Activated CD8-positive, alpha-beta memory T cell treated with anti-CD3 and anti-CD28 coated beads, Interleukin-2, amount 50 U/mL, for 24 hours (primary cell): ENCODE data around the gene TMEM214.

Experiments
- DNase-seq: peaks from one replicate; pipeline ENCODE4 v3.0.0-alpha.2; 2020; ENCODE audit errors: extremely low read depth

Gene TMEM214

GRCh38 chr2:27032495-27033252 is at the start of gene TMEM214:
TMEM214 (plus strand) TSS chr2:27032965; CDS start chr2:27033016, 51 bp downstream.
- DNase-seq = peak; percentile 32

- no peak for DNase-seq
These were observed 49.0 kb upstream of the TMEM214 start for GRCh38 chr2:26983746-26984145.

- DNase-seq = no peak
These were observed 47.0 kb upstream of the TMEM214 start for GRCh38 chr2:26985807-26986206.

GRCh38 chr2:26986576-26986975 is 46.2 kb upstream of the TMEM214 start:
- no peak for DNase-seq

GRCh38 chr2:26988058-26988860 is 44.5 kb upstream of the TMEM214 start:
- DNase-seq = no peak

GRCh38 chr2:26989156-26989555 is 43.6 kb upstream of the TMEM214 start:
- DNase-seq = no peak

GRCh38 chr2:26991717-26992116 is 41.0 kb upstream of the TMEM214 start:
- no peak for DNase-seq

- DNase-seq = no peak
These were observed 39.0 kb upstream of the TMEM214 start for GRCh38 chr2:26993768-26994167.

GRCh38 chr2:26994983-26995382 is 37.8 kb upstream of the TMEM214 start:
- no peak for DNase-seq

- DNase-seq = no peak
These were observed 35.4 kb upstream of the TMEM214 start for GRCh38 chr2:26997394-26997793.

- no peak for DNase-seq
These were observed 34.4 kb upstream of the TMEM214 start for GRCh38 chr2:26998323-26998722.

GRCh38 chr2:27000228-27000627 is 32.5 kb upstream of the TMEM214 start:
- no peak for DNase-seq

GRCh38 chr2:27000995-27001394 is 31.8 kb upstream of the TMEM214 start:
- no peak for DNase-seq

GRCh38 chr2:27001950-27002349 is 30.8 kb upstream of the TMEM214 start:
- no peak for DNase-seq

GRCh38 chr2:27003007-27003406 is 29.8 kb upstream of the TMEM214 start:
- no peak for DNase-seq

GRCh38 chr2:27003857-27004256 is 28.9 kb upstream of the TMEM214 start:
- no peak for DNase-seq

GRCh38 chr2:27006602-27007415 is 26.0 kb upstream of the TMEM214 start:
- no peak for DNase-seq

GRCh38 chr2:27007416-27008374 is 25.1 kb upstream of the TMEM214 start:
- DNase-seq = no peak

GRCh38 chr2:27008678-27009077 is 24.1 kb upstream of the TMEM214 start:
- no peak for DNase-seq

GRCh38 chr2:27009083-27009482 is 23.7 kb upstream of the TMEM214 start:
- DNase-seq = no peak

GRCh38 chr2:27009716-27010115 is 23.0 kb upstream of the TMEM214 start:
- no peak for DNase-seq
